A549 (cell line): ENCODE results near the gene ARHGEF4. TPM values are rescaled to one million over a fixed set of nuclear protein-coding genes. Genes with fewer than 3 reads are reported as not detected.

Source experiments
- ATAC-seq, 2 experiments: fragments of 200-7000 bp in 1 of 2; fragments of >200 bp in 1 of 2; cut with Nextera tagmentation in 1 of 2; cut with Tn5 transposase in 1 of 2; 3 replicates each; pipeline versions ENCODE4 v1.8.0 to v1.9.1; 2018 to 2020; ENCODE audit warnings: mild to moderate bottlenecking in 1 of 2, moderate library complexity in 1 of 2
- CTCF ChIA-PET: fragments of 300-600 bp; sonication (Branson Sonifier 250); formaldehyde crosslinking; extraction: SDS; loops from one replicate; lab custom pipeline; 2021; ENCODE audit warnings: antibody characterized with exemption, inconsistent platforms; lab: Yijun Ruan, JAX
- POLR2A ChIA-PET: fragments of 350-600 bp; formaldehyde crosslinking; extraction: SDS; loops from one replicate; lab custom pipeline; 2021; ENCODE audit warnings: antibody characterized with exemption, inconsistent platforms; lab: Yijun Ruan, JAX
- DNase-seq, 2 experiments: peaks; one replicate each; pipeline versions ENCODE4 v3.0.0 to v3.0.0-alpha.2; 2011 to 2016; ENCODE audit warnings: low read depth in 1 of 2, low spot score in 1 of 2
- FAIRE-seq: peaks from 2 replicates; lab custom pipeline; 2011; peaks lifted over from hg19 to GRCh38; lab: Jason Lieb, UNC
- H3K27ac ChIP-seq, 2 experiments: fragments of >200 bp; sonication (Bioruptor Twin); formaldehyde crosslinking; 3 replicates each; pipeline ENCODE4 v1.5.1; 2016 to 2017
- H3K4me1 ChIP-seq: fragments of >200 bp; sonication (Bioruptor Twin); formaldehyde crosslinking; 3 replicates; pipeline ENCODE4 v1.6.1; 2016
- H3K4me2 ChIP-seq: fragments of >200 bp; sonication (Bioruptor Twin); formaldehyde crosslinking; 3 replicates; pipeline ENCODE4 v1.6.1; 2016
- H3K4me3 ChIP-seq: fragments of >200 bp; sonication (Bioruptor Twin); formaldehyde crosslinking; 3 replicates; pipeline ENCODE4 v1.5.1; 2016
- H3K9me3 ChIP-seq: fragments of >200 bp; sonication (Bioruptor Twin); formaldehyde crosslinking; 3 replicates; pipeline ENCODE4 v1.6.1; 2016
- BCL3 ChIP-seq: fragments of >200 bp; sonication (Bioruptor Twin); formaldehyde crosslinking; IDR thresholded peaks from 3 replicates; pipeline ENCODE4 v1.6.1; 2016
- CBX2 ChIP-seq: fragments of 200-600 bp; sonication (generic); IDR thresholded peaks from 2 replicates; pipeline ENCODE4 v1.6.1; 2016; ENCODE audit warnings: low read depth, mild to moderate bottlenecking, borderline replicate concordance
- CEBPB ChIP-seq, 2 experiments: fragments of >200 bp in 1 of 2; sonication (Bioruptor Twin) in 1 of 2; formaldehyde crosslinking in 1 of 2; IDR thresholded peaks; 2 replicates each; pipeline ENCODE4 v1.6.1; 2012 to 2016
- CHD2 ChIP-seq: fragments of 150-350 bp; IDR thresholded peaks from 2 replicates; pipeline ENCODE4 v1.6.1; 2014; ENCODE audit warnings: low read length; ENCODE audit not compliant: partially characterized antibody
- CHD4 ChIP-seq: fragments of 200-600 bp; sonication (generic); IDR thresholded peaks from 2 replicates; pipeline ENCODE4 v1.6.1; 2016; ENCODE audit warnings: antibody characterized with exemption, mild to moderate bottlenecking, borderline replicate concordance
- CTCF ChIP-seq: fragments of >200 bp; sonication (Bioruptor Twin); formaldehyde crosslinking; IDR thresholded peaks from 3 replicates; pipeline ENCODE4 v1.5.1; 2016
- EHMT2 ChIP-seq: fragments of 200-600 bp; sonication (generic); IDR thresholded peaks from 2 replicates; pipeline ENCODE4 v1.6.1; 2016; ENCODE audit warnings: antibody characterized with exemption, low read depth, mild to moderate bottlenecking, moderate library complexity
- EP300 ChIP-seq, 2 experiments: fragments of >200 bp; sonication (Bioruptor Twin); formaldehyde crosslinking; IDR thresholded peaks; 2 replicates in 1 of 2; 3 replicates in 1 of 2; pipeline ENCODE4 v1.6.1; 2016 to 2017
- FOXS1 ChIP-seq: fragments of 250-450 bp; sonication (Bioruptor Pico); IDR thresholded peaks from 2 replicates; pipeline ENCODE4 v1.5.0; 2020; ENCODE audit warnings: mild to moderate bottlenecking, moderate library complexity
- HDAC2 ChIP-seq: fragments of 200-600 bp; sonication (generic); IDR thresholded peaks from 2 replicates; pipeline ENCODE4 v1.6.1; 2016
- HMGXB4 ChIP-seq: fragments of 250-450 bp; sonication (Bioruptor Pico); IDR thresholded peaks from 2 replicates; pipeline ENCODE4 v1.5.0; 2021; ENCODE audit warnings: mild to moderate bottlenecking, moderate library complexity, borderline replicate concordance
- MAZ ChIP-seq: fragments of 150-350 bp; IDR thresholded peaks from 2 replicates; pipeline ENCODE4 v1.6.1; 2014; ENCODE audit warnings: antibody characterized with exemption, low read depth, low read length, borderline replicate concordance
- MYC ChIP-seq: IDR thresholded peaks from 2 replicates; pipeline ENCODE4 v1.6.1; 2012; ENCODE audit warnings: mild to moderate bottlenecking, inconsistent platforms, low read length, improper control_type of control experiment, borderline replicate concordance
- POLR2AphosphoS2 ChIP-seq: conservative IDR thresholded peaks from 2 replicates; pipeline ENCODE4 v1.6.1; 2012; ENCODE audit warnings: low read length, improper control_type of control experiment, inconsistent platforms
- RAD21 ChIP-seq, 2 experiments: fragments of >200 bp in 1 of 2; sonication (Bioruptor Twin) in 1 of 2; formaldehyde crosslinking in 1 of 2; IDR thresholded peaks in 1 of 2; conservative IDR thresholded peaks in 1 of 2; 2 replicates in 1 of 2; 3 replicates in 1 of 2; pipeline ENCODE4 v1.6.1; 2012 to 2018; ENCODE audit warnings: inconsistent platforms in 1 of 2
- RCOR1 ChIP-seq: fragments of 150-350 bp; IDR thresholded peaks from 2 replicates; pipeline ENCODE4 v1.6.1; 2014; ENCODE audit warnings: antibody characterized with exemption, low read length, low read depth
- ZFP36 ChIP-seq: fragments of 450-650 bp; IDR thresholded peaks from 2 replicates; pipeline ENCODE4 v1.6.1; 2014; ENCODE audit warnings: borderline replicate concordance; ENCODE audit not compliant: partially characterized antibody
- ZSCAN20 ChIP-seq: fragments of 250-450 bp; sonication (Bioruptor Pico); IDR thresholded peaks from 2 replicates; pipeline ENCODE4 v1.8.0; 2022; ENCODE audit warnings: mild to moderate bottlenecking, moderate library complexity
- WGBS: methylation state at CpG from one replicate; pipeline ENCODE4 v1.1.6; 2017; ENCODE audit errors: missing lambda C conversion rate; 5-methylcytosine and 5-hydroxymethylcytosine counted together
- polyA plus RNA-seq, 4 experiments: library from polyadenylated mRNA; depleted of rRNA in 3 of 4; stranded (reverse); fragments of >200 nt; fragmentation: RNase III in 1 of 4; extraction: RNeasy Plus Mini Kit Qiagen cat#74134 plus additional on column Dnase treatment in 1 of 4; gene quantifications; 2 replicates in 3 of 4; 3 replicates in 1 of 4; pipeline ENCODE4 v1.2.3, GENCODE V29; 2011 to 2017
- TF ChIP-seq, protein P1 (sequence below): IDR thresholded peaks from 2 replicates; pipeline ENCODE4 v1.6.1; 2012
- TF ChIP-seq, protein P2 (sequence below): fragments of >200 bp; sonication (Bioruptor Twin); formaldehyde crosslinking; IDR thresholded peaks from 2 replicates; pipeline ENCODE4 v1.6.1; 2016
- TF ChIP-seq, protein P3 (sequence below): fragments of 450-650 bp; IDR thresholded peaks from 2 replicates; pipeline ENCODE4 v1.6.1; 2014; ENCODE audit warnings: antibody characterized with exemption

ARHGEF4 gene
- polyA plus RNA-seq, 2 of the 4 experiments (the other 2 are of a cell fraction) = 1.00 to 2.1 TPM

- TF ChIP-seq, protein P1, sequence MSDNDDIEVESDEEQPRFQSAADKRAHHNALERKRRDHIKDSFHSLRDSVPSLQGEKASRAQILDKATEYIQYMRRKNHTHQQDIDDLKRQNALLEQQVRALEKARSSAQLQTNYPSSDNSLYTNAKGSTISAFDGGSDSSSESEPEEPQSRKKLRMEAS = no peak
Observed at GRCh38 chr2:130853391-130853790, 16.7 kb downstream of the ARHGEF4 start (continued).

- ATAC-seq (no peak), DNase-seq (no peak), FAIRE-seq (no peak)
- CTCF ChIA-PET = interaction anchor here (0.9 to 4.0 kb wide), 4 partner anchors 19 to 161 kb away, joined by 3 to 20 read pairs (median 6); no protein-coding TSS in a partner anchor
- no peak overlapping the region for H3K4me2 ChIP-seq
- H3K4me3 ChIP-seq = no peak overlapping the region
- POLR2A ChIA-PET = no interaction called here
- TF ChIP-seq BCL3 (no peak), EHMT2 (no peak), CTCF (no peak), CHD2 (no peak), MYC (no peak), ZFP36 (no peak), ZSCAN20 (no peak), POLR2AphosphoS2 (no peak), RAD21 (conservative IDR thresholded peaks at IDR 0.05 in 1 of 2, IDR thresholded peaks at IDR 0.05 in 1 of 2) (no peak), CEBPB (IDR thresholded peaks at IDR 0.05) (no peak), HMGXB4 (CRISPR knock-in tag) (no peak), FOXS1 (CRISPR knock-in tag) (no peak), MAZ (no peak), HDAC2 (no peak), RCOR1 (no peak), CHD4 (no peak), CBX2 (no peak), EP300 (IDR thresholded peaks at IDR 0.05) (no peak)
- TF ChIP-seq, protein P2, sequence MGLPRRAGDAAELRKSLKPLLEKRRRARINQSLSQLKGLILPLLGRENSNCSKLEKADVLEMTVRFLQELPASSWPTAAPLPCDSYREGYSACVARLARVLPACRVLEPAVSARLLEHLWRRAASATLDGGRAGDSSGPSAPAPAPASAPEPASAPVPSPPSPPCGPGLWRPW = no peak
- TF ChIP-seq, protein P3, sequence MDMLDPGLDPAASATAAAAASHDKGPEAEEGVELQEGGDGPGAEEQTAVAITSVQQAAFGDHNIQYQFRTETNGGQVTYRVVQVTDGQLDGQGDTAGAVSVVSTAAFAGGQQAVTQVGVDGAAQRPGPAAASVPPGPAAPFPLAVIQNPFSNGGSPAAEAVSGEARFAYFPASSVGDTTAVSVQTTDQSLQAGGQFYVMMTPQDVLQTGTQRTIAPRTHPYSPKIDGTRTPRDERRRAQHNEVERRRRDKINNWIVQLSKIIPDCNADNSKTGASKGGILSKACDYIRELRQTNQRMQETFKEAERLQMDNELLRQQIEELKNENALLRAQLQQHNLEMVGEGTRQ = no peak
- no peak overlapping the region for H3K27ac ChIP-seq
- H3K4me1 ChIP-seq = no peaks in the 10 kb centered on the region
- no peaks in the 10 kb centered on the region for H3K9me3 ChIP-seq
- 44% methylated on average over 4 of the region's 5 CpGs for WGBS
Observed at GRCh38 chr2:130854301-130854700, 17.6 kb downstream of the ARHGEF4 start.
